HG03571 (cell line): ENCODE data around the gene HGFAC.
"Not testable (repeated sequence)": the region's sequence is repeated elsewhere in the genome, so short reads cannot be mapped to it uniquely, and the experiment has no call there.

Source experiments
- ATAC-seq: cut with Tn5 transposase; IDR thresholded peaks from one replicate; pipeline ENCODE4 v1.9.1; 2021; ENCODE audit not compliant: unreplicated experiment

Gene HGFAC

GRCh38 chr4:3440011-3440410, 1.8 kb upstream of the HGFAC start:
- ATAC-seq = no peak

GRCh38 chr4:3440979-3441500, 728 bp upstream of the HGFAC start:
- no peak for ATAC-seq

GRCh38 chr4:3442460-3442958, 741 bp downstream of the HGFAC start:
- ATAC-seq = no peak

- ATAC-seq = no peak
Observed at GRCh38 chr4:3442959-3443749, 1.4 kb downstream of the HGFAC start.

- no peak for ATAC-seq
Observed at GRCh38 chr4:3443750-3444309, 2.1 kb downstream of the HGFAC start.

GRCh38 chr4:3444351-3445110, 2.8 kb downstream of the HGFAC start:
- ATAC-seq = no peak

GRCh38 chr4:3445111-3445820, 3.5 kb downstream of the HGFAC start:
- ATAC-seq = no peak

GRCh38 chr4:3445829-3446545, 4.2 kb downstream of the HGFAC start:
- ATAC-seq = no peak

- ATAC-seq = no peak
Observed at GRCh38 chr4:3446631-3447320, 5.0 kb downstream of the HGFAC start.

- no peak for ATAC-seq
Observed at GRCh38 chr4:3447431-3448395, 5.9 kb downstream of the HGFAC start.

GRCh38 chr4:3449047-3449573, 7.3 kb downstream of the HGFAC start:
- no peak for ATAC-seq

- ATAC-seq = no peak
Observed at GRCh38 chr4:3449574-3450534, 8.1 kb downstream of the HGFAC start.

GRCh38 chr4:3450643-3451042, 8.9 kb downstream of the HGFAC start:
- ATAC-seq = no peak

GRCh38 chr4:3451956-3452355, 10.2 kb downstream of the HGFAC start:
- no peak for ATAC-seq

GRCh38 chr4:3452376-3452775, 10.6 kb downstream of the HGFAC start:
- ATAC-seq = no peak

GRCh38 chr4:3455596-3455995, 13.8 kb downstream of the HGFAC start:
- not testable (repeated sequence) for ATAC-seq

GRCh38 chr4:3458371-3458770, 16.6 kb downstream of the HGFAC start:
- ATAC-seq = no peak
